Activated CD8-positive, alpha-beta memory T cell treated with anti-CD3 and anti-CD28 coated beads, Interleukin-2, amount 50 U/mL, for 24 hours (primary cell): ENCODE results near the gene RXFP2.

Experiments
- DNase-seq: peaks from one replicate; pipeline ENCODE4 v3.0.0-alpha.2; 2020; ENCODE audit errors: extremely low read depth

The RXFP2 gene

GRCh38 chr13:31827707-31828106 is 88.4 kb downstream of the RXFP2 start:
- DNase-seq = no peak

GRCh38 chr13:31835932-31836331 is 96.6 kb downstream of the RXFP2 start:
- DNase-seq = no peak

GRCh38 chr13:31843044-31843443 is 103.7 kb downstream of the RXFP2 start:
- DNase-seq = no peak

- DNase-seq = peak; percentile 10
These were observed 107.0 kb downstream of the RXFP2 start for GRCh38 chr13:31846182-31846938.

- DNase-seq = no peak
These were observed 107.8 kb downstream of the RXFP2 start for GRCh38 chr13:31846961-31847752.

GRCh38 chr13:31848621-31849020 is 109.3 kb downstream of the RXFP2 start:
- no peak for DNase-seq

GRCh38 chr13:31849206-31849605 is 109.9 kb downstream of the RXFP2 start:
- DNase-seq = no peak

- DNase-seq = no peak
These were observed 110.8 kb downstream of the RXFP2 start for GRCh38 chr13:31850041-31850555.

- no peak for DNase-seq
These were observed 111.9 kb downstream of the RXFP2 start for GRCh38 chr13:31851216-31851615.
